ENCODE data around the gene SMARCAD1.
"Not testable (repeated sequence)": the region's sequence is repeated elsewhere in the genome, so short reads cannot be mapped to it uniquely, and the experiment has no call there.

The SMARCAD1 gene

DNA sequence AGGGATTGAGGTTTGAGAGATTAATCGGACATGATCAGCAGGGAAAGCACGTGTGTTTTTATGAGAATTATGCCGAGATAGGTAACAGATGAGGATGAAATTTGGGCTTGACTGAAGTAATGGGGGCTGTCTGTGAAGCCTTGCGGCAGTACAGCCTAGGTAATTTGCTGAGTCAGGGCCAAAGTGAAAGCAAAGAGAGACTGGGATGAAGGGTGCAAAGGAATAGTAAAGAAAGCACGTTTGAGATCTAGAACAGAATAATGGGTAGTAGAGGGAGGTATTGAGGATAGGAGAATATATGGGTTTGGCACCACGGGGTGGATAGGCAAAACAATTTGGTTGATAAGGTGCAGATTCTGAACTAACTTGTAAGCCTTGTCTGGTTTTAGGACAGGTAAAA lies 87.8 kb downstream of the SMARCAD1 start:
- not testable (repeated sequence) for DNase-seq

DNA sequence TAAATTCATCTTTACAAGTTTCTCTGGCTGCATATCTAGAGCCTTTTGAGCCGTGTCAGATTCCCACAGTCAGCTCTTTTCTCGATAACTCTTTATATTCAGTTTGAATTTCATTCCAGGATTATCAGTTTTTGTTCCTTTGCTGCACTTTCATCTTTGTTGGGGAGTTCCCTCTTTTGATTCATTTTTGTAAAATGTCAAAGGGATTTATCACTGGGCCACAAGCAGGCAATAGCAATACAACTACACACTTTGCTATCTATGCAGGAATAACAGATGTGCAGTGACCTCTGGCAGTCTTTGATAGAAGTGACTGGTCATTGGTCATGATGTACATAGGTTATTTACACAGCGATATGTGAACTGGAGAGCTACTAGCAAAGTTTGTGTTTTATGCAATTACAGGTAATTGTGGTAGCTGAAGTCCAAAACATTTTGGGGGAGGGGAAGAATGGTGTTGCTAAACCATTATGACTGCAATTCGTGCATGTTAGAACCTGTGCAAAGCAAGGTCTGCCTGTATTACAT lies 91.1 kb downstream of the SMARCAD1 start:
- no peak for DNase-seq

DNA sequence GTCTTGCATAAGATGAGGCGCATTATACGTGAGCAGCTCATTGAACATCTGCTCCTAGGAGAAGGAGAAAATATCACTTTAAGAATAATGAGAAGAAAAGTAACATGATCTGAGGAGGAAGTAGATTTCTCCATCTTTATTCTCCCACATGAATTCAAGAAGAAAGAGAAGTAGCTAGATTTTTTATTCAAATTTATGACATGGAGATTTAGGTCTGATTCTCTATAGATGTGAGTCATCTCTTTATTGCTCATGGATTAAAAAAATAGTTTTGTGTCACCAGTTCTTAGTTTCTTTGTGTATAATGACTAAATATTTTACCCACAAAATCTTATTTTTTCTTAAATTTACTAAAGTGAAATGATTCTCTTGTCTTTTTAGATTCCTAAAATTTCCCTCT lies 94.5 kb downstream of the SMARCAD1 start:
- DNase-seq: no peak

DNA sequence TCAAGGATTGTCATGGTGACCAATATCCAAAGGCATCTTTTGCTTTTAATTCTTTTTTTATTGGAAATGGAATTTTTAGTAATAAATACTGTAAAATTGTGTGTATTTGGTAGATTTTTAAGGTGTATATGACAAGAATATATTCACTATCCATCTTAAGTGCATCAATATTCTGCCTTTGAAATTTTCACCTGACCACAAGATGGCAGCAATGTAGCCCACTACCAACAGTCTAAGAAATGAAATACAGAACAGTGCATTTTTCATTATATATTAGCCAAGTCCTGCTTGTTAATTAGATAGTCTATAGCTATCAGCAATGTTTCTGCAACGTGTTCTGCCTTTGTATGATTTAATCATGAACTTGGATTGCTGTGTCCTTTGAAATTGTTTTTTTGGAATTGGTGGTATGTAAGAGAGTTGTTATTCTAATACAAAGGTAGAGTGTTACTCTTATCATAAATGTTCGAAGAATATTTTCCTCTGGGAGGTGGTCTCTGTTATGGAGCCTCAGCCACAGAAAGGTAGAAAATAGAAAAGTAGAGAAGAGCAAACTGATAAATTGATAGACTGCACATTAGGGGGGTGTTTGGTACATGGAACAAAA lies 96.8 kb downstream of the SMARCAD1 start:
- DNase-seq: peak in 1 of 2 experiments; percentile 7

DNA sequence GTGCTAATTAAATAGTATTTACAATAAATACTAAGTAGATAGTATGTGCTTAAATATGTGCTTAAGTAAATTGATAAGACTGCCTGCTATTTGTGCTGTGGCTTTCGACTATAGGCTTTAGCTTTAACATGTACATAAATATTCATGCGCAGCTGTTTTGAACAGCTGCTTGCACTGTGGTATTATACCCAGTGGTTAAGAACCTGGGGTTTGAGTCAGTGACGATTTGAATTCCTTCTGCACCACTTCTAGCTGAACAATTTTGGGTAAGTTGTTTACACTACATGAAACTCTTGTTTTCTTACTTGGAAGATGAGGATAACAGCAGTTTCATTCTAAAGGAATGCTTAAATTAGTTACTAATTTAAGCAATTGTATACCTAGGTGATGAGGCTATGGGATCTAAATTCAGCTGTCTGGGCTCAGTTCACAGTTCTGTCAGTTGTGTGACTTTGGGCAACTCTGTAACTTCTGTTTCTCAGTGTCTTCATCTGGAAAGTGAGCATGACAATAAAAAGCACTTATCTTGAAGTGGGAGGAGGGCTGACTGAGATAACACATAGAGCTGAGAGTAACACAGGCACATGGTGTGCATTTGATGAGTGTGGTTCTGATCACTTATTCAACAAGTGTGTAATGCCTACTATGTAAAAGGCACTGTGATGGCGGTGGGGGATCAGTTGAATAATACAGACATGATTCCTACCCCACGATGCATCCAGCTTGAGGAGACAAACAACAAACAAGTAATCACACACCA lies 98.0 kb downstream of the SMARCAD1 start:
- DNase-seq: no peak

DNA sequence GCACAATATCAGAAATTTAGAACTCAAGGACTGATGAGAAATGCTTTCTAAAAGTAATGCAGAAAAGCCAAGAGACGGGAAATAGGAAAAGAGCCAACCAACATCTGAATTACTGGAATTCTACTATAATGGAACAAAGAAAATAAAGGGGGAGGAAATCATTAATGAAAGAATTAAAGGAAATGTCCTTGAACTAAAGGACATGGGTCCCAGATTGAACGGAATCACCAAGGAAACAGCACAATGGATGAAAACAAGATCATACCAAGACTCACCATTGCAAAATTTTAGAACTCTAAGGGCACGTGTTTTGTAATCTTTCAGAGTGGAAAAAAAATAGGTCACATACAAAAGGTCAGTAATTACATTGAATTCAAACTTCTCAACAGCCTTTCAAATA lies 99.0 kb downstream of the SMARCAD1 start:
- DNase-seq: no peak

DNA sequence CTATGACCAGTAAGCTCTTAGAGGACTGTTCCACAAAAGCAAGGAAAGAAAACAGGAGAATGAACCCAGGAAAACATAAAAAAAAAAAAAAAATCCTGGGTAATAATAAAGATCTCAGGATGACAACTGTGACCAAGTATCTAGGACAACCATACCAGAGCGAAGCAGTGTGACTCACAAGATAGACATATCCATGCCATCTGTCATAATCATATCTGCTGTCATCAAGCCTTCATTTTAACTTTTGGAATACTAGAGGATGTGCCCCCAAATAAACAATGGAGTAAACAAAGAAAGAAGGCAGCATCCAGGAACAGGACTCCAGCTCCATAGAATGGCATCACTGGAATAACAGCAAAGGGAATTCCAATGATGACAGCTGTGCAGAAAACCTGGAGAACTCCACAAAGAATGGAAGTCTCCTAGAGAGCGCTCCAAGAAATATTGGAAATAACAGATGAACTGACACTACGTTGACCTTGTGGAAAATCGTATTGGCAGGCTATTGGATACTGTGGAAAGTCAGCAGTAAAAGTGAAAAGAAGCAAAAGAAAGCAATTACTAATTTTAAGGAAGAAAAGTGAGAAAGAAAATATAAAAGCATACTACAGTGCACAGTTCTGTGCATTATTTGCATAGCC lies 99.7 kb downstream of the SMARCAD1 start:
- DNase-seq: no peak

DNA sequence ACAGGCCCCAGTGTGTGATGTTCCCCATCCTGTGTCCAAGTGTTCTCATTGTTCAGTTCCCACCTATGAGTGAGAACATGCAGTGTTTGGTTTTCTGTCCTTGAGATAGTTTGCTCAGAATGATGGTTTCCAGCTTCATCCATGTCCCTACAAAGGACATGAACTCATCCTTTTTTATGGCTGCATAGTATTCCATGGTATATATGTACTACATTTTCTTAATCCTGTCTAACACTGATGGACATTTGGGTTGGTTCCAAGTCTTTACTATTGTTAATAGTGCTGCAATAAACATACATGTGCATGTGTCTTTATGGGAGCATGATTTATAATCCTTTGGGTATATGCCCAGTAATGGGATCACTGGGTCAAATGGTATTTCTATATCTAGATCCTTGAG lies 112.3 kb downstream of the SMARCAD1 start:
- not testable (repeated sequence) for DNase-seq

DNA sequence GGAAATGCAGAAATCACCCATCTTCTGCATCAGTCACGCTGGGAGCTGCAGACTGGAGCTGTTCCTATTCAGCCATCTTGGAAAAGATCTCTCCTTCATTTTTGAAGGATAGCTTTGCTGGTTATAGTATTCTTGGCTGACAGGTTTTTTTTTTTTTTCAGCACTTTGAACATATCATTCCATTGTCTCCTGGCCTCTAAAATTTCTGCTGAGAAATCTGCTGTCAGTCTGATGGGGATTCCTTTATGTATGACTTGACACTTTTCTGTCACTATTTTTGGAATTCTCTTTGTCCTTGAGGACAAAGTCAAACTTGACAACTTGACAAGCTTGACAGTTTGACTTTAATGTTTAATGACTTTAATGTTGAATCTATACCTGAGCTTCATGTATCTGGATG lies 118.2 kb downstream of the SMARCAD1 start:
- no peak for DNase-seq

DNA sequence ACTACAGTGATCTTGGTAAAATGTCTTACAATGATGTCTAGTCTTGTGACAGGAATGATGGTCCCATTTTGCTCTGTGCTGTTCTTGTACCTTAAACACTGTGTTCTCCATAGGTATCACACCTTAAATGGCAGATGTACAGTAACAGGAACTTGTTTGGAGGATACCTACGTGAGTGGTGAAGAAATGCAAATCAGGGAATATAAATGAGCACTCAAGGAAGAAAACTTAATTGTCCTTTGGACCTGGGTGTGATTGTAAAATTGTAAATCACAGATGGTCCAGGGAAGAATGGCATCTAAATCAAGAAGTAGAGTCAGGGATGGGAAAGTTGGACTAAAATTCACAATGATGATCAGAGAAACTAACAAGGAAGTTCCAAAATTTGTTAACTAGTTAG lies 122.3 kb downstream of the SMARCAD1 start:
- DNase-seq: no peak

DNA sequence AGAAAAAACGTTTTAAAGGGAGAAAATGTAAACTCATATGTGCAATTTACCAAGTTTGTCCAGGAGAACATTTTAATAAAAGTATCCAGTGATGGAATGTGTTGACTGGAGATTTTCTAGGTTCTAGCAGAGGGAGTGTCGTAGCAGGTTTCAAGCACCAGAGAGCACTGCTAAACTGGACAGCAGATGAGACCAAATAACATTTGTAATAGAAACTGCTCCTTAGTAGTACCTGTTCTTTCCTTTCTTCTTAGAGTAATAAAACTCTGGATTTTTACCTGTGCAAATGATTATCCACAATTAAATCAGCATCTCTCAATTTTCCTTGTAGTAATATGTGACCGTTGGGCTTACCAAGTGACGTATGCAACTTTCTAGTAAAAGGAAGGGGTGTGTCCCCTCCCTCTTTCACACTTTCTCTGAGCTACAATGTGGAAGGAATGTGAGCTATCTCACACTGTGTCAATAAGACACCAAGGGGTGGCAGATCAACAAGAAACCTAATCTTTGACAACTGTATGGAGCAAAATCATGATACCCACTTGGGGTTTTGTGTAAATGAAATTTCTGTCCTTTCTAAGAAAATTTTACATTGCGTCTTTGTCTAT lies 125.4 kb downstream of the SMARCAD1 start:
- no peak for DNase-seq

DNA sequence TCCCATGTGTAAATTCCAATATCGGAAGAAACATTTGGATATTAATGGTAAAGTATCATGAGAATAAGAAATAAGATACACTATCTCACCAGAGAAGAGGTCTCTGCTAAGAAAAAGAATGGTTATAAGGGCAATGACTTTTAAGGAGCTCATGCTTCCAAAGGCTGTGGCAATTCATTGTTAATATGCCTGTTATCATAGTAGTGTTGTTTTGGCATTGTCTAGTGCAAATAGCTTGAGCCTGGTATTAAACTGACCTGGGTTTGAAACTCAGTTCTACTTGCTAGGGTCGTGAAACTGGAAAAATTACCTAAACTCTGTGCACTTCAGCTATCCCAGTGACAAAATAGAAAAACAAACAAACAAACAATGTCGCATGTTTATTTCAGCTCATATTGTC lies 126.2 kb downstream of the SMARCAD1 start:
- no peak for DNase-seq

DNA sequence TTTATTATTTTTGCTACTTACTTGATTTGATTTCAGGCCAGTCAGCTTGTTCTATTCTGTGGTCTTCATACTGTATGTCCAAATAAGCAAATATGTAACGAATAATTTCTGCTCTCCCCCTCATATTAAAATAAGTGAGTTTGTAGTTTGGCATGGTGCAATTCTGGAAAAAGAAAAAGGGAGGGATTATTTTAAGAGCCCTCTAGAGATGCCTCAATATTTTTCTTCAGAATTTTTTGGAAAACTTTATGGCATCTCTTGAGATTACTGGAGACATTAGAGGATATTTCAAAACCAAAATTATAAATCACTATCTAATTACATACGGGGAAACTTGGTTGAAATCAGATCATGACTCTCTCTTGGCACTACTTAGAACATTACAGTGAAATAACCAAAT lies 126.8 kb downstream of the SMARCAD1 start:
- no peak for DNase-seq

DNA sequence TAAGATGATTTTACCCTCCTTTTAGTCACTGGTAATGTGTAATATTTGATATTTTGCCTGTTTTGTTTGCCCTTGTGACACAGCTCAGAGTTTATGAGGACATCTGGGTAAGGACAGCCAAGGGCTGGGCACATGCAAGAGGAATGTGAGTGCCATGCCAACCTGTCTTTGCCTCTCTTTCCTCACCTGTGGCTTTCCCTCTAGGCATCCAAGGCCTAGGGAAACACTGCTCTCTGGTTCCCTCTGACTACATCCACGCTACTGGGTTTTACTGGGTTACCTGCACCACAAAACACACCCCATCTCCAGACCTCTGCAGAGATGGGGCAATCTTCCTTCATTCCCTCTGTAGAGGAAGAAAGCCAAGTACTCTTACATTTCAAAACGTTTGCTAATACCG lies 127.3 kb downstream of the SMARCAD1 start:
- no peak for DNase-seq

DNA sequence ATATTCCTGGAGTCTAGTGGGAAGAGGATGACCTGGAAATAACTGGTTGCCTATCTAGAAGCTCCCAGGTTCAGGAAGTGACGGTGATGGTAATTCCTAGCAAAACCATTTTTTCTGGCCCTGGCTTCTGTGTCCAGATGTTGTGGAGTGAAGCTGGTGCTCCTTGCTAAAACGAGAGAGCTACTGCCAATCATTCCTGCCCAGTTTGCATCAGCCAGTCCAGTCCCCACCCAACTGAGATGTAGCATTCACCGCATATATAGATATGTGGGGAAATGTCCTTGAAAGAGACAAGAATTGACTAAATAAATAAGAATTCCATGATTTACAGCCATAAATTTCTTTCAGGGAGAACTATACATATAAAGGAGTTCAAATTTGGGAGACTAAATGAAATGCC lies 128.6 kb downstream of the SMARCAD1 start:
- no peak for DNase-seq

DNA sequence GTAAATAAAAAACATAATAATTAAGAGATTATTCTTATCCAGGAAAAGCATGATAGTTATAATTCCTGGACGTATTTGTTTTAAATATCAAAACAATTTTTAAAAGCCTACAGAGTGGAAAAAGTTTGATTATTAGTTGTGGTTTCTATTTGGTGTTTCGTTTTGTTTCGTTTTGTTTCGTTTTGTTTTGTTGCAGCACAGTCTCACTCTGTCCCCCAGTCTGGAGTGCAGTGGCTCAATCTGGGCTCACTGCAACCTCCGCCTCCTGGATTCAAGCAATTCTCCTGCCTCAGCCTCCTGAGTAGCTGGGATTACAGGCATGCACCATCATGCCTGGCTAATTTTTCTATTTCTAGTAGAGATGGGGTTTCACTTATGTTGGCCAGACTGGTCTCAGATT lies 129.1 kb downstream of the SMARCAD1 start:
- not testable (repeated sequence) for DNase-seq

DNA sequence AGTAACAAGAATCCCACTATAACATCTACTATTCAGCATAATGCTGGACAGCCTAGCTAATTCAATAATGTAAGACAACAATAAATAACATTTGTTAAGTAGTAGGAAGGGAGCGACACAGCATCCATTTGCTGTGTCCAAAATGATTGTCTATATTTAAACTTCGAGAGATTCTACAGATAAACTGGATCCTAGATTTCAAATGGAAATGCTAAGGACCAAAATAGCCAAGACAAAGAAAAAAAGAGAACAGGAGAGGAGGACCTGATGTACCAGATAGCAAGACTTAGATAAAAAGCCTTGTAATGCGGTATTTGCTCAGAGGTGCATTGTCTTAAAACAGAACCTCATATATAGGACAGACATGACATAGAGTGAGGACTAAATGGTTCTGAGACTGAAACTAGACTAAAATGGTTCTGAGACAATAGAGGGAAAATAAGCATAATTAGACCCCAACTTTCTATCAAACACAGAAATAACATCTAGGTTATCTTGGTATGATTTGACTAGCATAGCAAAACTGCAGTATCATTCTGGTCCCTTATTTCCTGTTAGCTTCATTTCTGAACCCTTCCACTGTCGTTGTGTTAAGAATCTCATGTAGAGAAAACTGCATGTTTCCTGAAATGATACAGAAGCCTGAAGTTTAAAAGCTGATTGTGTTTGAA lies 131.2 kb downstream of the SMARCAD1 start:
- DNase-seq: no peak

DNA sequence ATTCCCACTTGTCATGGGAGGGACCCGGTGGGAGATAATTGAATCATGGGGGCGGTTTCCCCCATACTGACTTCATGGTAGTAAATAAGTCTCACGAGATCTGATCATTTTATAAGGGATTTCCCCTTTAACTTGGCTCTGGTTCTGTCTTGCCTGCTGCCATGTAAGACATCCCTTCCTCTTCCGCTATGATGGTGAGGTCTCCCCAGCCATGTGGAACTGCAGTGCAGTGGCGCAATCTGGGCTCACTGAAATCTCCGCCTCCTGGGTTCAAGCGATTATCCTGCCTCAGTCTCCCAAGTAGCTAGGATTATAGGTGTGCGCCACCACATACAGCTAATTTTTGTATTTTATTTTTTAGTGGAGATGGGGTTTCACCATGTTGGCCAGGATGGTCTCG lies 132.1 kb downstream of the SMARCAD1 start:
- no peak for DNase-seq

Measured in NCI-H1930 (cell line).